ENCODE measurements around the gene EIF2AK3. TPM values are rescaled to one million over a fixed set of nuclear protein-coding genes. Genes with fewer than 3 reads are reported as not detected.

EIF2AK3 gene
- total RNA-seq, 1 experiment from 2014 or later = 21.8 TPM

DNA sequence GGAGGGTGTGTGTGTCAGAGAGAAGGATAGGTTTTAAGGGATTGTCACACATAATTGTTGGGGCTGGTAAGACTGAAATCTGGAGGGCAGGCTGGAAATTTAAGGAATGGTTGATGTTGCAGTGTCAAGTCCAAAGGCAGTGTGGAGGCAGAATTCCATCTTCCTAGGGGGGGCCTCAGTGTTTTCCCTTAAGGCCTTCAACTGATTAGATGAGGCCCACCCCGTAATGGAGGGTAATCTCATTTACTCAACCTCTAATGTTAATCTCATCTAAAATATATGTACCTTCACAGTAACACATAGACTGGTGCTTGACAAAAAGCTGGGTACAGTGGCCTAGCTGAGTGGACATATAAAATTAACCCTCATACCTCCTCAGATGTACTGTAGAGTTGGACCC lies 33.4 kb upstream of the EIF2AK3 start:
- TF ChIP-seq CTCF (IDR thresholded peaks at IDR 0.05; ENCODE audit: unreplicated experiment) = no peak
- ChIA-PET POLR2A (interaction anchor here (1.3 to 4.1 kb wide), 3 partner anchors 33 to 65 kb away, joined by 3 to 27 read pairs (median 3); no protein-coding TSS in a partner anchor), CTCF (interaction anchor here (0.6 to 6.4 kb wide), 3 partner anchors 8 to 43 kb away, joined by 3 to 54 read pairs (median 54); no protein-coding TSS in a partner anchor)
- no peaks in the 10 kb centered on the region for H3K36me3 Mint-ChIP-seq (ENCODE audit: insufficient read depth, unreplicated experiment)
- BruUV-seq (replicated peaks) = no TSS peak
- no peak for DNase-seq (ENCODE audit: unreplicated experiment)
- intact Hi-C loops (cut with micrococcal nuclease) = no loop called here
- H3K27ac Mint-ChIP-seq (ENCODE audit: low read depth, unreplicated experiment) = no peak overlapping the region
- no peaks in the 10 kb centered on the region for H3K27me3 Mint-ChIP-seq (ENCODE audit: insufficient read depth, unreplicated experiment)
- H3K4me3 Mint-ChIP-seq (ENCODE audit: unreplicated experiment) = no peak overlapping the region
- peaks cover 21% of the 10 kb centered on the region for H3K4me1 Mint-ChIP-seq (ENCODE audit: insufficient read depth, unreplicated experiment)
- peaks cover 7% of the 10 kb centered on the region for H3K9me3 Mint-ChIP-seq (ENCODE audit: unreplicated experiment)

GRCh38 chr2:88659538-88659915 lies 32.3 kb upstream of the EIF2AK3 start:
- no peak for TF ChIP-seq CTCF (IDR thresholded peaks at IDR 0.05; ENCODE audit: unreplicated experiment)
- DNase-seq (ENCODE audit: unreplicated experiment) = peak; percentile 71
- Mint-ChIP-seq H3K9me3 (ENCODE audit: unreplicated experiment) (peaks cover 7% of the 10 kb centered on the region), H3K27ac (ENCODE audit: low read depth, unreplicated experiment) (peak overlapping the region; percentile 86), H3K4me1 (ENCODE audit: insufficient read depth, unreplicated experiment) (peaks cover 21% of the 10 kb centered on the region), H3K36me3 (ENCODE audit: insufficient read depth, unreplicated experiment) (no peaks in the 10 kb centered on the region), H3K4me3 (ENCODE audit: unreplicated experiment) (peak overlapping the region; percentile 21), H3K27me3 (ENCODE audit: insufficient read depth, unreplicated experiment) (no peaks in the 10 kb centered on the region)
- intact Hi-C loops (cut with micrococcal nuclease) = no loop called here
- POLR2A ChIA-PET = interaction anchor here (0.7 to 4.3 kb wide), 8 partner anchors 10 to 64 kb away, joined by 3 to 53 read pairs (median 6); partner anchors contain the start of gene EIF2AK3
- CTCF ChIA-PET = interaction anchor here (0.6 to 6.4 kb wide), 8 partner anchors 9 to 468 kb away, joined by 3 to 54 read pairs (median 4); no protein-coding TSS in a partner anchor
- BruUV-seq (replicated peaks) = no TSS peak

GRCh38 chr2:88658881-88659537 lies 31.7 kb upstream of the EIF2AK3 start:
- H3K36me3 Mint-ChIP-seq (ENCODE audit: insufficient read depth, unreplicated experiment) = no peaks in the 10 kb centered on the region
- intact Hi-C loops (cut with micrococcal nuclease) = no loop called here
- BruUV-seq (replicated peaks) = no TSS peak
- H3K27me3 Mint-ChIP-seq (ENCODE audit: insufficient read depth, unreplicated experiment) = no peaks in the 10 kb centered on the region
- DNase-seq (ENCODE audit: unreplicated experiment) = no peak
- peak overlapping the region; percentile 21 for H3K4me3 Mint-ChIP-seq (ENCODE audit: unreplicated experiment)
- peaks cover 21% of the 10 kb centered on the region for H3K4me1 Mint-ChIP-seq (ENCODE audit: insufficient read depth, unreplicated experiment)
- CTCF ChIA-PET = interaction anchor here (0.6 to 6.4 kb wide), 10 partner anchors 9 to 599 kb away, joined by 3 to 54 read pairs (median 3); partner anchors contain the start of gene EIF2AK3
- no peak for TF ChIP-seq CTCF (IDR thresholded peaks at IDR 0.05; ENCODE audit: unreplicated experiment)
- H3K27ac Mint-ChIP-seq (ENCODE audit: low read depth, unreplicated experiment) = peak overlapping the region; percentile 86
- peaks cover 5% of the 10 kb centered on the region for H3K9me3 Mint-ChIP-seq (ENCODE audit: unreplicated experiment)
- POLR2A ChIA-PET = interaction anchor here (0.7 to 4.3 kb wide), 11 partner anchors 10 to 63 kb away, joined by 3 to 53 read pairs (median 4); partner anchors contain the start of gene EIF2AK3

DNA sequence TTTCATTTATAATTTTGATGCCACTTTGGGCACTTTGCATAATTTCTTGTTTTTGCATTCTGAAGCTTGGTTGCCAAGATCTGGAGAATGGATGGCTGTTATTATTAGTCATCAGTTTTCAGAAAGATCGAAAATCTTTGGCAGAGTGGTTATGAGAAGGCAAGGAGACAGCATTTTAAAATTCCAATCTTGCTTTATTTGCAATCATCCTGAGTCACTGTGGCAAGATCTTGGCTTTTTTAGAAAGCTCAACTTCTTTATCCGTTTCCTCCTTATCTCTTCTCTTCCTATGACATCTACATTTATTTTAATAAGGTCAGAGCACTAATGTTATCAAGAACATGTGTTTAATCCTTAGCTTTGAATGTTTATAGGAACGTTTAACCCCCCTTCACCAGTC lies 31.1 kb upstream of the EIF2AK3 start:
- Mint-ChIP-seq H3K36me3 (ENCODE audit: insufficient read depth, unreplicated experiment) (no peaks in the 10 kb centered on the region), H3K27me3 (ENCODE audit: insufficient read depth, unreplicated experiment) (no peaks in the 10 kb centered on the region), H3K9me3 (ENCODE audit: unreplicated experiment) (no peaks in the 10 kb centered on the region), H3K27ac (ENCODE audit: low read depth, unreplicated experiment) (peak overlapping the region; percentile 86), H3K4me3 (ENCODE audit: unreplicated experiment) (no peak overlapping the region), H3K4me1 (ENCODE audit: insufficient read depth, unreplicated experiment) (peaks cover 21% of the 10 kb centered on the region)
- no peak for TF ChIP-seq CTCF (IDR thresholded peaks at IDR 0.05; ENCODE audit: unreplicated experiment)
- intact Hi-C loops (cut with micrococcal nuclease) = no loop called here
- ChIA-PET CTCF (interaction anchor here (0.7 to 6.4 kb wide), 9 partner anchors 10 to 599 kb away, joined by 3 to 54 read pairs (median 4); partner anchors contain the start of gene EIF2AK3), POLR2A (interaction anchor here (0.7 to 4.3 kb wide), 8 partner anchors 9 to 58 kb away, joined by 3 to 53 read pairs (median 8); partner anchors contain the start of gene EIF2AK3)
- peak; percentile 34 for DNase-seq (ENCODE audit: unreplicated experiment)
- no TSS peak for BruUV-seq (replicated peaks)

Data from MCF 10A (cell line).